K562 (cell line): Measurements from ENCODE around the gene ZNF740.

Experiments
- CTCF ChIP-seq, 3 experiments: IDR thresholded peaks in 2 of 3; conservative IDR thresholded peaks in 1 of 3; 2 replicates each; pipeline ENCODE4 v1.5.1; 2011 to 2012; ENCODE audit warnings: low read length in 3 of 3, mild to moderate bottlenecking in 3 of 3, control low read depth in 2 of 3, improper control_type of control experiment in 1 of 3, inconsistent platforms in 1 of 3, low read depth in 1 of 3, mixed read lengths in 1 of 3, moderate library complexity in 1 of 3; ENCODE audit not compliant: insufficient read depth in 2 of 3
- CUX1 ChIP-seq: fragments of 200-800 bp; sonication (Bioruptor generic); IDR thresholded peaks from 2 replicates; pipeline ENCODE4 v1.6.1; 2016; ENCODE audit warnings: missing genetic modification characterization, missing compliant biosample characterization
- HDAC2 ChIP-seq: fragments of 450-650 bp; IDR thresholded peaks from 2 replicates; pipeline ENCODE4 v1.6.1; 2016; ENCODE audit warnings: mild to moderate bottlenecking
- NR1H2 ChIP-seq: sonication (generic); formaldehyde crosslinking; IDR thresholded peaks from 2 replicates; pipeline ENCODE4 v1.4.0; 2020; ENCODE audit warnings: mild to moderate bottlenecking, missing genetic modification reagents
- PCBP1 ChIP-seq: fragments of 200-400 bp; formaldehyde crosslinking; IDR thresholded peaks from 2 replicates; pipeline ENCODE4 v1.6.1; 2018; ENCODE audit warnings: mild to moderate bottlenecking, low read depth, low read length; ENCODE audit not compliant: poor library complexity, severe bottlenecking
- RCOR1 ChIP-seq, 2 experiments: IDR thresholded peaks; 2 replicates each; pipeline ENCODE4 v1.6.1; 2012; ENCODE audit warnings: low read depth in 2 of 2, low read length in 2 of 2, borderline replicate concordance in 1 of 2, improper control_type of control experiment in 1 of 2
- SP2 ChIP-seq: IDR thresholded peaks from 2 replicates; pipeline ENCODE4 v1.6.1; 2011; ENCODE audit warnings: mild to moderate bottlenecking, low read depth, low read length, moderate library complexity; ENCODE audit not compliant: poor library complexity, severe bottlenecking; ENCODE audit errors: extremely low read depth
- TFAP4 ChIP-seq: sonication (generic); formaldehyde crosslinking; IDR thresholded peaks from 2 replicates; pipeline ENCODE4 v1.8.0; 2022; ENCODE audit warnings: missing genetic modification reagents, mild to moderate bottlenecking, moderate library complexity, borderline replicate concordance
- ZMIZ1 ChIP-seq, 2 experiments: fragments of 150-350 bp in 1 of 2; IDR thresholded peaks; 2 replicates each; pipeline ENCODE4 v1.6.1; 2012 to 2016; ENCODE audit warnings: low read depth in 2 of 2, low read length in 2 of 2, mild to moderate bottlenecking in 1 of 2, moderate library complexity in 1 of 2
- ZNF124 ChIP-seq: sonication (generic); formaldehyde crosslinking; IDR thresholded peaks from 2 replicates; pipeline ENCODE4 v1.8.1; 2022; ENCODE audit warnings: missing genetic modification reagents
- ZNF274 ChIP-seq: IDR thresholded peaks from 2 replicates; pipeline ENCODE4 v1.6.1; 2011; ENCODE audit warnings: low read depth, mild to moderate bottlenecking, low read length, moderate library complexity, borderline replicate concordance

- TF ChIP-seq HDAC2 (no peak), SP2 (no peak), CTCF (IDR thresholded peaks at IDR 0.05 in 2 of 3, conservative IDR thresholded peaks at IDR 0.05 in 1 of 3; ENCODE audit: insufficient read depth in 2 of 3, low read depth in 1 of 3, low read length in 3 of 3) (no peak), ZNF274 (no peak), RCOR1 (IDR thresholded peaks at IDR 0.05; ENCODE audit: borderline replicate concordance in 1 of 2, low read depth in 2 of 2, low read length in 2 of 2) (no peak), ZNF124 (CRISPR knock-in tag) (no peak), CUX1 (no peak), TFAP4 (CRISPR knock-in tag) (no peak), ZMIZ1 (IDR thresholded peaks at IDR 0.05; ENCODE audit: low read depth in 2 of 2, low read length in 2 of 2) (no peak), PCBP1 (no peak), NR1H2 (no peak)
Measured at GRCh38 chr12:53239643-53240258, 59.2 kb downstream of the ZNF740 start.
